ENCODE measurements around the gene CARD6.
A peak's percentile ranks its signal among the peaks of the same experiment; 100 is the strongest.
"Not testable (repeated sequence)": the region's sequence is repeated elsewhere in the genome, so short reads cannot be mapped to it uniquely, and the experiment has no call there.

CARD6 gene

DNA sequence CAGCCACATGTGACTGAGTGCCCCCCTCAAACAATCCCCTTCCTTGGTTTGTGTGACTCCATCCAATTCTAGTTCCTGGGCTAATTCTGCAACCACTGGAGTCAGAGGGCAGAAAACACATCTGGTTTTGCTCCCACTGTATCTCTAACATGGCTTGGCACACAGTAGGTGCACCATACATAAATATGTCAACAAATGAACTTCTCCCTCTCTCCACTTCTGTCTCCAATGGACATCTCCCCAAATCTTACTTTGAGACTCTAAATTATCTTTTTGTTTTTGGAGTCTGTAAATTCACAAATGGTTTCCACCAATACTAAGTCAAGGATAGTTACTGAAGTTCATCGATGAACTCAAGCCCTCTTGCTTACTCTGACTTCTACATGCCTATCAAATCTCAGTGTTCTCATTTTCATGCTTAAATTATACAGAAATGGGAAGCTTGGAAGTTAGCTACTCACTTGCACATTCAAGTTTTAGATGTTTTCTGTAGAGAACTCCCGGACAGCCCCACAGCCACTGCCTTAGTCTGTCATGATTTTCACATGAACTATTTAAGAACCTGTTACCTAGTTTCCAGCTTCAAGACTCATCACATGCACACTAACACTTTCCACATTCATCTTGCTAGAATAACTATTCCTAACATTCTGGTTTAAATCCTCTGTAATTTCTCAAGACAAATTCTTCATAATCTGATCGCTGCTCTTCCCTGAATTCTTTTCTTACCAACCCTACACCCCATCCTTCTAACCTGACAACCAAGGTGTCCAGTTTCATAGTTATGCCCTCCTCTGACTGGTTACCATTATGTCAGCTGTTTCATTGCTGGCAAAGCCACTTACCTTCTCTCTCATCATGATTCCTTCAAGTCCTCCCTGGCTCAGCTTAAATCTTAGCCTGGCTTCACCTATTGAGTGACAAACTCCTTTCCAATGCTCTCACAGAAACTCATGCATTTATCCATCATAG is 12.2 kb upstream of the CARD6 start:
- no peak for DNase-seq

DNA sequence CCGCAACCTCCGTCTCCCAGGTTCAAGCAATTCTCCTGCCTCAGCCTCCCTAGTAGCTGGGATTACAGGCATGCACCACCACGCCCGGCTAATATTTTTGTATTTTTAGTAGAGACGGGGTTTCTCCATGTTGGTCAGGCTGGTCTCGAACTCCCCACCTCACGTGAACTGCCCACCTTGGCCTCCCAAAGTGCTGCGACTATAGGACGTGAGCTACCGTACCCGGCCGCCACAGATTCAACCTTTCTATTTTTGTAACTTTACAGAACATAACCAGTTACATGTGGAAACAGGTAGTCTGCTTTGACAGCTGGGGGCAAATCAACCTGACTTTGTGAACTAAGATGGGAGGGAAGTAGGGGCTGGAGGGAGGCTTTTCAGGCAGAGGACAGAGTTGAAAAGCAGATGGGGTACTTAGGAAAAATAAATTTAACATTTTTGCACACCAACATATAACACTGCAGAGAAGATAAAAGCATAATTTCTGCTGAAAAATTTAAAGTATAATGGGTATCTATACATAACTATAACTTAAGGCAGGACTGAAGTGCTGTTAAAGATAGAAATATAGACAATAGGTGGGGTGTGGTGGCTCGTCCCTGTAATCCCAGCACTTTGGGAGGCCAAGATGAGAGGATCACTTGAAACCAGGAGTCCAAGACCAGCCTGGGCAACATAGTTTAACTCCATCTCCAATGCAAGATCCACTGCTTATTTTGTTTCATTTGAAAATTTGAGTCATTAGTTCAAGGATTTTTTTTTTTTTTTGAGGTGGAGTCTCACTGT is 11.2 kb upstream of the CARD6 start:
- no peak for DNase-seq

DNA sequence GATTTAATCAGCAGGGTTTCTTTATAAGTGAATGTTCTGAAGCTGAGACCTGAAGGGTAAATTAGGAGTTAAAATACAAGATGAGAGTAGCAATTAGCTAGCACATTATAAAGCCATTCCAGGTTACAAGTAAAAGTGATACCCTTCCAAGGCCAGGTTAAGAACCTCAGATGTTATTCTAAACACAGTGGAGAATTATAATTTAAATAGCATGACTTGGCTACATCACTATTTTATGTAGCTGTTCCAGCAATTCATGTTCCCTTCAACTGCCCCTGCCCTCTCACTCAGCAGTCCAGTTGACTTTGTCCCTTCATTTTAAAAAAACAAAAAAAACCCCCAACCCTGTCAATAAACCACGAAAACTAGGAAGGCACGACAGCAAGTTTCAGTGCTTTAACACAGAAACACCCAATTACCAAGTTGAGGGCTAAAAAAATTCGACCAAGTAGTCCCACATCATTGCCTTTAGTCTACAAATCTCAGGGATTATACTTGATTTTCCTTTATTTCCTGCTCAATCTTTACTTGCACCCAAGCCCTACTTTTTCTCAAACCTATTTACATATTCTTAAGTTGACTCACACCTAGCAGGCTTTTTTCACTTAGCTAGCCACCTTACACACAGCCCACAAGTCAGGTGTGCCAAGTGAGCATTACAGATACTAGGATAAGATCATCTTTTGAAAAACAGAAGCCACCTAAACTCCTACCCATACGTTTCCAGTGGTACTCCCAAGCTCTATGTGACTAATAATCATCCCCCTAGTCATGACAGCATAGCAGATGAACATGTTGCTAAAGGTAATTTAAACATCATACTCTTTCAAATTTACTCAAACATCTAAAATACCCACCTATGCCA is 9.6 kb upstream of the CARD6 start:
- no peak for DNase-seq

DNA sequence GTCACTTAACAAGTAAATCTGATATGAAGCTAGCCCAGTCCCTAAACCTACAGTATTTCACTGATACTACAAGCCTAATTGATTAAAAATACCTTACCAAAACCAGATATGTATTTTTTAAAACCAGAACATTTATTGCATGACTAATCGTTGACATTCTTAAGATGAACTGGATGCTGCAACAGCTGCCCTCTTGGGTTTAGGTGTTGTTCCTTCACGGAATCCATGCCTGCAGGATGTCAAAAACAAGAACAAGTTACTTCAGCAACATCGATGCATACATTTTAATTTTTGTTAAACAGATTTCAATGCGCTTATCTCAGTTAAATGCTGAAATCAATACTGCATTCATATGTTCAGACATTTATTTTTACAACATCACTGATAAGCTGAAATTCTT is 8.8 kb upstream of the CARD6 start:
- no peak for DNase-seq

DNA sequence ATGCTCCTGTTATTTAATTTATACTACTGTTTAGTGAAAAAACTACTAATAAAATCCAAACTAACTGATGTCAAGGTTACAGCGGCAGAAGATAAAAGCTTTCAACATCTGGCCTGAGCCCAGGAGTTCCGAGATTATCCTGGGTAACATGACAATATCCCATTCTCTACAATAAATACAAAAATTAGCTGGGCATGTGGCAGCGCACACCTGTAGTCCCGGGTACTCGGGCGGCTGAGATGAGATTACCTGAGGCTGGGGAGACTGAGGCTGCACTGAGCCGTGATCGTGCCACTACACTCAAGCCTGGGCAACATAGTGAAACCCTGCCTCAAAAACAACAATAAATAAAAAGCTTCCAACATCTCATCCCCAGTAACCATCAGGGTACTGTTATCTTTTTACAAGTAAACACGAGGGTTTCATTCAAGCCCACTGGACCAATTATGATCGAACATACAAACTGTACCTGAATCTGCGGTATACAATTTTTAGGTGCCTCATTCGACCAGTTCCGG is 7.4 kb upstream of the CARD6 start:
- no peak for DNase-seq

DNA sequence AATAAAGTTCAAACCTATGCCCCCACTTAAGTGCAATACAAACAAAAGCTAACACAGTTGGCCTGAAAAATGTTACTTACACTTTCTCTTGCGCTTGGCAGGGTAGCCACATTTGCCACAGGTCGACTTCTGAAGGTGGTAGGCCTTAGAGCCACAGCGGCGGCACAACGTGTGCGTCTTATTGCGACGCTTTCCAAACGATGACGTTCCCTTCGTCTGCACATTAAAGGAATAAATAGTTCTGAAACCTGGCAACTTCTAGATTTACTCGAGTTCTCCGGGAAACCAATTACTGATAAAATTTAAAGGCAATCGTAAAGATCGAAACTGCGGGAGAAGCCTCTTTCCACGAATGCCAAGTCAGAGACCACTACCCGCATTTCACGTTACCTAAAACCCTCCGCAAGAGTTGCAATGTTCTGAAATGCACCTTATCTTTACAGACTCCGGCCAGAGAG is 6.7 kb upstream of the CARD6 start:
- peak; percentile 68 to 76 for DNase-seq

DNA sequence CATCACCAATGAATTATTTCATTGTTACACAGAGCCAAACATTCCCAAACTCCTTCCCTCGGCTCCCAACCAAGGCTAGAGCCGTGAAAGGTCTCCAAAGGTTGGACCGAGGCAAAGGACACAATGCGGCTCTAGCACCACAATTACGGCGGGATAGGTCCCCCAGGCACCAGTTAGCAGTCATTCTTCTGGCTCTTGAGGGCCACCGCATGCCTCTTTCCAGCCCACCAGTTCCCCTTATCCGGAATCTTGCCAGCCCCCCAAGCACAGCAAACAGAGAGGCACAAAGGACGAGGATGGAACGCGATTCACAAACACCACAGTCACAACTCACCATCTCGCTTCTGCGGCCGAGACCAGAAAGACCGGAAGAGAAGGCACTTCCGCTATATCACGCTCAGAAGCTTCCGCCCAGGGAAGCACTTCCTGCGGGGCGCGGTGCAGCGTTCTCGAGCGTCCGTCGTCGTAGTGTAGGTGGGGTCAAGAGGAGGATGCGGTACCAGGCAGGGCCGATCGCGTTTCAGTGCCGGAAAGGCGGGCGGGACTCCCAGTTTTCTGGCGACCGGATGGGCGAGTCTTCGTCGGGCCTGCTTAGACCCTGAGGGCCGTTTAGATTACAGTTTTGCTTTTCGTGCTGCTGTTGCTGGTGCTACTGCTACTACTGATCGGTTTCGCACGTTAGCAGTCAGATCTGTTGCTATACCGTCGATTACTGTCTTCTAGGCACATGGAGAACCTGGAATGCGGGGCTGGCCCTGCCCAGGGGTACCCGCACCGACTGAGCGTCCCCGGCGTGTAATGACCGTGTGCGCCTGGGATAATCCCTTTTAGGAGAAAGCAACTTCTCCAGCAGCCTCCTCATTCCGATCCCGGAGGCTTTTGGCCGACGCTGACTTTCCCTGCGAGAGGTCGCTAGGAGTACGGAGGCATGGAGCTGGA is 6.0 kb upstream of the CARD6 start, which contains the start of gene RPL37:
RPL37 (minus strand) TSS at position 374 of the 939 bp plus-strand sequence; CDS start at position 337, 37 bp downstream.
- DNase-seq, result peak; percentile 93 to 94

DNA sequence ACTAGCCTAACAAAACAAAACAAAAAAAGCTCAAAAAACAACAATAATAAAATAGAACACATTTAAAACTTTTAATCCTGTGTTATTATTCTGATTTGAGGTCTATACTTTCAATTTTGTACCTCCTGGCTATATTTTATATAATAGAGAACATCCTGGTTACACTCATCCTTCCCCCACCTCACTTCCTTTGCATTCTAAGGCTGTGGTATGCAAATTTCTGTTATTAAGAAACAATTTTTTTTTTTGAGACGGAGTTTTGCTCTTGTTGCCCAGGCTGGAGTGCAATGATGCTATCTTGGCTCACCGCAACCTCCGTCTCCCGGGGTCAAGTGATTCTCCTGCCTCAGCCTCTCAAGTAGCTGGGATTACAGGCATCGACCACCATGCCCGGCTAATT is 3.1 kb upstream of the CARD6 start:
- DNase-seq, result peak in 1 of 2 donors; percentile 50

DNA sequence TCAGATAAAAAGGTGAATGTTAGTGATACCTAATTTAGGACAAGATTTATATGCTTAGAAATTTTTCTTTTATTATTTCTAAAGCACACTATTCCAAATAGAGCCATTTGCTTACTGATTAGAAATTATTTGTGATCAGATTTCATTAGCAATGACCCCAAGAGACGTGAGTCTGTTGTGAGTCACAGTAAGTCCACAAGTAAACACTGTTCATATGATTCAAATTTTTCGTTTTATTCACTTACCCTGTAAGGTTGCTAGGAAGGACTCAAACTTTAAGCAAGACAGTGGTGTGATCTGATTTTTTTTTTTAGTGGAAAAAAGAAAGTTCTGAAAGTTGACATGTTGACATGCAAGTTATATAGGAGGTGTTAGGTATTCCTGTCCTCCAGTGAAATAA is 1.2 kb downstream of the CARD6 start:
- DNase-seq, result no peak

DNA sequence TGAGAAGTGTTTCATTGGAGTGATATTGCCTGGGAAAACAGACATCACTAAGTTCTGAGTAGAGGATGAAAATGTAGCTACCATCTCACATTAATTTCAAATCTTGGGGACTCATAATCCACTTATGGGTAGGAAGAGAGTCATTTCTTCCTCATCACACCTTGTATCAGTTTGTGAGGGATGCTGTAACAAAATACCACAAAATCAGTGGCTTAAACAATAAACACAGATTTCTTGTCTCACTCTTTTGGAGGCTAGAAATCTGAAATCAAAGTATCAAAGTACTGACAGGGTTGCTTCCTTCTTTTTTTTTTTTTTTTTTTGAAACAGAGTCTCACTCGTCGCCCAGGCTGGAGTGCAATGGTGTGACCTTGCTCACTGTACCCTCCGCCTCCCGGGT is 3.4 kb downstream of the CARD6 start:
- no peak for DNase-seq

DNA sequence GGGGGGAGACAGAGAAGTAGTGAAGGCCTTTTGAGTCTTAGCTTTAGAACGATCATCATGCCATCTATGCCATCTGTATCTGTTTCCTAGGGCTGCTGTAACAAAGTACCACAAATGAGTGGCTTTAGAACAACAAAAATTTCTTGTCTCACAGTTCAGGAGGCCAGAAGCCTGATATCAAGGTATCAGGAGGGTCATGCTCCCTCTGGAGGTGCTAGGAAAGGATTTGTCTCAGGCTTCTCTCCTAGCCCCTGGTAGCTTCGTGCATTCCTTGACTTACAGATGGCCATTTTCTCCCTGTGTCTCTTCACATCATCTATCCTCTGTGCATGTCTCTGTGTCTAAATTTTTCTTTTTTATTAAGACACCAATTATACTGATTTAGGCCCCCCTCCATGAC is 5.2 kb downstream of the CARD6 start:
- DNase-seq, result no peak

DNA sequence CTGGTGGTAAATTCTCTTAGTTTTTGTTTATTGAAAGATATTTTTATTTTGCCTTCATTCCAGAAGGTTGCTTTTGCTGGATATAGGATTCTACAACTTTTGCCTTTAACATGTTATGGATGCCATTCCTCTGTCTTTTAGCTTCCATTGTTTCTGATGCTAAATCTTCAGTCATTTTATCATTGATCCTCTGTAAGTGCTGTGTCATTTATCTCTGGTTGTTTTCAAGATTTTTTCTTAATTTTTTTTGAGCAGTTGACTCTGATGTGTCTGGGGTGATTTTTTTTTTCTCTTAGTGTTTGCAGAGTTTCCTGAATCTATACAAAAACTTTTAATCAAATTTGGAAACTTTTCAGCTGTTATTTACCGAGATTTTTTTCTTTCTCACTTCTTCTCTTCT is 6.4 kb downstream of the CARD6 start:
- DNase-seq, result no peak

DNA sequence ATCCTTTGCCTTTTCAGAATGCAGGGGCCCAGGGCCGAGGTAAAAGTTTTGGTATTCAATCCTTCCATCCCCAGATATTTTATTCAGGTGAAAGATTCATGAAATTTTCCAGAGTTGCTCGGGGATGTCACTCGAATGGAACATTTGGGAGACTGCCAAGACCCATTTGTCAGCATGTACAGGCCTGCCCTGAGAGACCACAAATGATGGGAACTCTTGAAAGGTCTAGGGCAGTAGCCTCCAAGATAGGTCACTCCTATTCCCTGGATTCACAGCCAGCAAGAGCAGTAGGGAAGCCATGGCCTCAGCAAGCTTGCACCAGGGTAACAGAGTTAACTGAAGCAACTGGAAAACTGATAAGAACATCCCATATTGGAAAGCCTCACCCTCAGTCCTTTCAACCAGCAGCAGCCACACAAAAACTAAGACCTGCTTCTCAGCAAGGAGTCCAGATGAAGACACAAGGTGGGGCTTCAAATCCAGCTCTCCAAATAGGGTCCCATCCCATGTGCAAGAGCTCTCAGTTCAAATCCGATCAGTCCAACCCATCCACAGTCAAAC is 12.5 kb downstream of the CARD6 start:
- DNase-seq, result no peak

DNA sequence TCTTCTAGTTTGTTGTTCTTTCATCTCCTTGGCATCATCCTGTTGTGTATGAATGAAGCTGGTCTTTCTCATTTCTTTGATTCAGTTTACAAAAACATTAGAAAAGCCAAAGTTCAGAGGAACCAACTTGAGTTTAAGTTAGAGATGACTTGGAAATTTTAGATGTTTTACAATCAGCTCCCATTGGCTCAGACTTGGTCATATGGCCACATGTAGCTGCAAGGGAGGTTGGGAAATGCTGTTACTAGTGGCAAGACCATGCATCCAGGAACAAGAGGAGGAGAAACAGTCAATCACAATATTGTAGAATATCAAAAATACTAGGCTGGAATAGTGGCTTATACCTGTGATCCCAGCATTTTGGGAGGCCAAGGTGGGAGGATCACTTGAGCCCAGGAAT is 19.5 kb downstream of the CARD6 start:
- no peak for DNase-seq

DNA sequence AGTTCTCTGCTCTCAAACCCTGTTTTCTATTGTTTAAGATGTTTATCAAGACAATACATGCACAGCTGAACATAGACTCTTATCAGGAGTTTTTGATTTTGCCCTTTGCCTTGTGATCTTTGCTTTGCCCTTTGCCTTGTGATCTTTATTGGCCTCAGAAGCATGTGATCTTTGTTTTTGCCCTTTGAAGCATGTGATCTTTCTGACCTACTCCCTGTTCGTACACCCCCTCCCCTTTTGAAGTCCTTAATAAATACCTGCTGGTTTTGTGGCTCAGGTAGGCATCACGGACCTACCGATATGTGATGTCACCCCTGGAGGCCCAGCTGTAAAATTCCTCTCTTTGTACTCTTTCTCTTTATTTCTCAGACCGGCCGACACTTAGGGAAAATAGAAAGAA is 23.8 kb downstream of the CARD6 start:
- DNase-seq, result not testable (repeated sequence)

DNA sequence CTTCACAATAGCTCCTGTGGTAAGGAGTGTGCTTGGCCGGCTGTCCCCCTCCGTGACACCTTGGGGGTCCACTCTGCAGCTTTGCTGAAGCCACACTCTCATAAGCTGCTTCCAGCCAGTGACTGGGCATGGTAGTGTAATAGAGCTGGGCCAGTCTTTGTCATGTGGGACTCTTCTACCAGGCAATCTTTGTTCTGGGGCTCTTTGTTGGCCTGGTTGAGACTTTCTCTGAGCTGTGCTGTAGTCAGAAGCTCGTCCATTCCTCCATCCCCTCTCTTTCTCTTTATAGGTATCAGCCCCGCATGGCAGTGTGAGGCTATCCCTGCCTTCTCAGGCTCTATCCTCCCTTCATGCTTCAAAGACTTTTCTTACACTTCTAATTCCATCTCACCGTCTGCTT is 25.7 kb downstream of the CARD6 start:
- DNase-seq, result no peak

DNA sequence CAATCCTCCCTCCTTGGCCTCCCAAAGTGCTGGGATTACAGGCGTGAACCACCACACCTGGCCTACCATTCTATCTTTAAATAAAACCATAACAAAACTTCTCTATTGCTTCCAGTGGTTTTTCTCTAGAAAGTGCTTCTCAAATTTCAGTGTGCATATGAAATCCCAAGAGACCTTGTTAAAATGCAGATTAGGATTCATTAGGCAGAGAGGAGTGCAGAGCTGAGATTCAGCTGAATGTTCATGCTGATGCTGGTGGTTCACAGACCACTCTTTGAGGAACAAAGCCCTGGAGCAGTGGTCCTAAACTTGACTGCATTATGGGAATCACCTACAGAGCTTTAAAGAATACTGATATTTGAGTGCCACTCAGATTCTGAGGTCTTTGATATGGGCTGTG is 28.2 kb downstream of the CARD6 start:
- no peak for DNase-seq

DNA sequence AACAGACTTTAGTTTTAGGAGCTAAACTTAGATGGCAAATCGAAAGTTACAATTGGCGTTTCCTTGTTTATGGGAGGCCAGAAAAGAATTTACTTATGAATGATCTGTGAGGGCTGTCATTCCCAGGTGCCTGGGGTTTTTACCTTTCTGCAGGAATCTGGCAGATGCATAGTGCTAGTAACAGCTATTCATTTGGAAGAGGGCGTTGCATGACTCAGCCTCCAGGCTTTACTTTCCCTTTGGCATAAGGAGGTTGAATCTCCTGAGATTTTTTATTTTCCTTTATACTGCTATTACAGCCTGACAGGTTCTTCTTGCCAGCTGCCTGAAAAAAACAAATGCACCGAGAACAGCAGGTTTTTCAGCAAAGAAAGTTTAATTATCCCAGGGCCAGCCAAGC is 30.0 kb downstream of the CARD6 start:
- DNase-seq, result no peak

DNA sequence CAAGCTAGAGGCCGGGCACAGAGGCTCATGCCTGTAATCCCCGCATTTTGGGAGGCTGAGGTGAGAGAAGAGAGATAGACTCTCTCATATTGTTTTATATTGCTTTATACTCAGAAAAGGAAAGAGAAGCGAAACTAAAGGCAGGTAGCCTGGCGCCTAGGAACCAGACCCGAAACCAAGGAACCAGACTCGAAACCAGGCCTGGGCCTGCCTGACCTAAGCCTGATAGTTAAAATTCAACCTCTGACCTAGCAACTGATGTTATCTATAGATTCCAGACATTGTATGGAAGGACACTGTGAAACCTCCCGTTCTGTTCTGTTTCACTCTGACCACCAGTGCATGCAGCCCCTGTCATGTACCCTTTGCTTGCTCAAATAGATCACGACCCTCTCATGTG is 31.1 kb downstream of the CARD6 start:
- not testable (repeated sequence) for DNase-seq

DNA sequence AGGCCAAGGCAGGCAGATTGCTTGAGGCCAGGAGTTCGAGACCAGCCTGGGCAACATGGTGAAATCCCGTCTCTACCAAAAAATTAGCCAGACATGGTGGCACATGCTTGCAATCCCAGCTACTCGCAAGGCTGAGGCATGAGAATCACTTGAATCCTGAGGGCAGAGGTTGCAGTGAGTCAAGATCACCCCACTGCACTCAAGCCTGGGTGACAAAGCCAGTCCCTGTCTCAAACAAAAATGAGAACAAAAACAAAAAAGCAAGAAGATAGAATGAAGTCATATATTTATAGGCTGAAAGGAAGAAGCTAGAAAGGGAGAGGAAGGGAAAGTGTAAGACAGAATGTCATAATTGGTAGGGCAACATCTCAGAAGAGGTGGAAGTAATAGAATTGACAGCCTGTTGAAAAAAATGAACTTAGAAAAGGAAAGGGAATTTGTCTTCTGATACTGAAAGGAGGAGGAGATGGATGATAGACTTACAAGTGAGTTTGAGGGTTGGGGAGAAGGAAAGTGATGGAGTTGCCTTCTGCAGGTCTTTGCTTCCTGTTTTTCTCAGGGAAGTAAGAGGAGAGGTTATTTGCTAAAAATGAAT is 32.2 kb downstream of the CARD6 start:
- DNase-seq, result no peak

DNA sequence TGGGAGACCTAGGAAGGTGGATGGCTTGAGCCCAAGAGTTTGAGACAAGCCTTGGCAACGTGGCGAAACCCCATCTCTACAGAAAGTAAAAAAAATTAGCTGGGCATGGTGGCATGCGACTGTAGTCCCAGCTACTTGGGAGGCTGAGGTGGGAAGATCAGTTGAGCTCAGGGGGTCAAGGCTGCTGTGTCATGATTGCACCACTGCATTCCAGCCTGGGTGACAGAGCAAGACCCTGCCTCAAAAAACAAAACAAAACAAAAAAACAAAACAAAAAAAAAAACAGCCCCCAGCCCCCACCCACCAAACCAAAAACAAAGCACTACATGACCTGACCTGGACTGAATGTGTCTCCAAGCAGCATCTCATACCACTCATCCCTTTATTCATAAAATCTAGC is 34.8 kb downstream of the CARD6 start:
- no peak for DNase-seq

All from CD4-positive, alpha-beta T cell treated with Interferon alpha-2 for 1 hour (primary cell).